ENCODE data around the gene ADAMTS4.
A peak's percentile ranks its signal among the peaks of the same experiment; 100 is the strongest.

The ADAMTS4 gene

DNA sequence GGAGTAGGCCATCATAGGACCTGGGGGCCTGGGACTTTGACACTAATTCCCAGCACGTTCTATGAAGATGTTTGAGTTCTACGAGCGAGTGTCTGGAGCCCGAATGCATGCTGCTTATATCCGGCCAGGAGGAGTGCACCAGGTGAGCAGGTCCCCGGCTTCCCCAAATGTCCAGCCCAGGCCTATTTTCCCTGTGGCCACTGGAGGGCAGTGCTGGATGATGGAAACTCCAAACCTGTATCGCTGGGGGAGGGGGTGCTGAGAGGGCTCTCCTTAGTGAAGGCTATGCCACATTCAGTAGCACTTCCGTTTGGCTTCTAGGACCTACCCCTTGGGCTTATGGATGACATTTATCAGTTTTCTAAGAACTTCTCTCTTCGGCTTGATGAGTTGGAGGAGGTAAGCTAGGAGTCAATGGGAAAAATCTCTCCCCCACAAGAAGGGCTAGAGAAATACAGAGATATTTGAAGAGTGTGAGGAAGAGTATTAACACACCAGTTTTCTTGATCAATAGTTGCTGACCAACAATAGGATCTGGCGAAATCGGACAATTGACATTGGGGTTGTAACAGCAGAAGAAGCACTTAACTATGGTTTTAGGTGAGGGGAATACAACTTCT lies 11.0 kb upstream of the ADAMTS4 start:
- no peaks in the 10 kb centered on the region for H4K20me1 ChIP-seq (ENCODE audit: insufficient read depth, low read length)
- H3K79me2 ChIP-seq (ENCODE audit: insufficient read depth, low read length), result peaks cover 10% of the 10 kb centered on the region
- H3K9ac ChIP-seq (ENCODE audit: low read depth, low read length), result no peak overlapping the region
- no peak overlapping the region for H3K4me3 ChIP-seq (ENCODE audit: low read depth in 1 of 2, low read length in 2 of 2)
- ATAC-seq (ENCODE audit: insufficient read depth, low read depth) (peak; percentile 89), DNase-seq (peak; percentile 73)
- no peaks in the 10 kb centered on the region for H3K9me3 ChIP-seq (ENCODE audit: insufficient read depth, low read length, severe bottlenecking)
- H2AFZ ChIP-seq (ENCODE audit: low read depth, low read length), result no peak overlapping the region
- no peak for TF ChIP-seq EZH2 (IDR thresholded peaks at IDR 0.05; ENCODE audit: borderline replicate concordance, low read depth, low read length, severe bottlenecking)
- TF ChIP-seq, protein P1, sequence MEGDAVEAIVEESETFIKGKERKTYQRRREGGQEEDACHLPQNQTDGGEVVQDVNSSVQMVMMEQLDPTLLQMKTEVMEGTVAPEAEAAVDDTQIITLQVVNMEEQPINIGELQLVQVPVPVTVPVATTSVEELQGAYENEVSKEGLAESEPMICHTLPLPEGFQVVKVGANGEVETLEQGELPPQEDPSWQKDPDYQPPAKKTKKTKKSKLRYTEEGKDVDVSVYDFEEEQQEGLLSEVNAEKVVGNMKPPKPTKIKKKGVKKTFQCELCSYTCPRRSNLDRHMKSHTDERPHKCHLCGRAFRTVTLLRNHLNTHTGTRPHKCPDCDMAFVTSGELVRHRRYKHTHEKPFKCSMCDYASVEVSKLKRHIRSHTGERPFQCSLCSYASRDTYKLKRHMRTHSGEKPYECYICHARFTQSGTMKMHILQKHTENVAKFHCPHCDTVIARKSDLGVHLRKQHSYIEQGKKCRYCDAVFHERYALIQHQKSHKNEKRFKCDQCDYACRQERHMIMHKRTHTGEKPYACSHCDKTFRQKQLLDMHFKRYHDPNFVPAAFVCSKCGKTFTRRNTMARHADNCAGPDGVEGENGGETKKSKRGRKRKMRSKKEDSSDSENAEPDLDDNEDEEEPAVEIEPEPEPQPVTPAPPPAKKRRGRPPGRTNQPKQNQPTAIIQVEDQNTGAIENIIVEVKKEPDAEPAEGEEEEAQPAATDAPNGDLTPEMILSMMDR (IDR thresholded peaks at IDR 0.05; ENCODE audit: borderline replicate concordance, extremely low read depth, low read length, poor library complexity, severe bottlenecking), result peak; percentile 91
- peaks cover 92% of the 10 kb centered on the region for H3K36me3 ChIP-seq (ENCODE audit: insufficient read depth, low read length)
- H3K4me2 ChIP-seq (ENCODE audit: insufficient read depth, low read length), result no peak overlapping the region
- no peaks in the 10 kb centered on the region for H3K4me1 ChIP-seq (ENCODE audit: insufficient read depth, low read length)
- no peak overlapping the region for H3K27ac ChIP-seq (ENCODE audit: low read length)
- H3K27me3 ChIP-seq (ENCODE audit: insufficient read depth, low read length, poor library complexity), result no peaks in the 10 kb centered on the region

DNA sequence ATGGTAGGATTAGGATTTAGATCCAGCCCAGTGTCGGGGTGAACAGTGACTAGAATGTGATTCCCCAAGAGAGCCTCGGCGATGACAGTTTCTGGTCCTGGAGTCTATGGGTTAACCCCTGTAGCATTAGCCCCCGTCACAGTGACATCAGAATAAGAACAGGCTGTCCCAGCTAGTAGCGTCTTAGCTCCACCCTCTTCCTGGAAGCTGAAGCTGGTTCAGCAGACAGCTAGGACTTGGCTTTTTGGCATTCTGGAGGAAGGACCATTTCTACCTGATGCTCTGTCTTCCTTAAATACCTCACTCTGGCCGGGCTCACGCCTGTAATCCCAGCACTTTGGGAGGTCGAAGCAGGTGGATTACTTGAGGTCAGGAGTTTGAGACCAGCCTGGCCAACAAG lies 8.3 kb upstream of the ADAMTS4 start:
- ATAC-seq (ENCODE audit: insufficient read depth, low read depth), result no peak
- TF ChIP-seq, protein P1 (IDR thresholded peaks at IDR 0.05; ENCODE audit: borderline replicate concordance, extremely low read depth, low read length, poor library complexity, severe bottlenecking), result no peak
- no peak for TF ChIP-seq EZH2 (IDR thresholded peaks at IDR 0.05; ENCODE audit: borderline replicate concordance, low read depth, low read length, severe bottlenecking)
- Histone ChIP-seq H3K36me3 (ENCODE audit: insufficient read depth, low read length) (peaks cover 82% of the 10 kb centered on the region), H3K4me3 (ENCODE audit: low read depth in 1 of 2, low read length in 2 of 2) (no peak overlapping the region), H3K27ac (ENCODE audit: low read length) (no peak overlapping the region), H4K20me1 (ENCODE audit: insufficient read depth, low read length) (no peaks in the 10 kb centered on the region), H3K79me2 (ENCODE audit: insufficient read depth, low read length) (peaks cover 35% of the 10 kb centered on the region), H3K9me3 (ENCODE audit: insufficient read depth, low read length, severe bottlenecking) (no peaks in the 10 kb centered on the region), H3K9ac (ENCODE audit: low read depth, low read length) (no peak overlapping the region), H3K27me3 (ENCODE audit: insufficient read depth, low read length, poor library complexity) (no peaks in the 10 kb centered on the region), H3K4me2 (ENCODE audit: insufficient read depth, low read length) (no peak overlapping the region), H3K4me1 (ENCODE audit: insufficient read depth, low read length) (peaks cover 18% of the 10 kb centered on the region), H2AFZ (ENCODE audit: low read depth, low read length) (no peak overlapping the region)
- DNase-seq, result no peak

GRCh38 chr1:161206411-161207140 lies 7.7 kb upstream of the ADAMTS4 start:
- DNase-seq (no peak), ATAC-seq (ENCODE audit: insufficient read depth, low read depth) (no peak)
- Histone ChIP-seq H3K9me3 (ENCODE audit: insufficient read depth, low read length, severe bottlenecking) (no peaks in the 10 kb centered on the region), H3K9ac (ENCODE audit: low read depth, low read length) (no peak overlapping the region), H3K4me1 (ENCODE audit: insufficient read depth, low read length) (peaks cover 22% of the 10 kb centered on the region), H3K27me3 (ENCODE audit: insufficient read depth, low read length, poor library complexity) (no peaks in the 10 kb centered on the region), H3K4me2 (ENCODE audit: insufficient read depth, low read length) (no peak overlapping the region), H3K36me3 (ENCODE audit: insufficient read depth, low read length) (peaks cover 76% of the 10 kb centered on the region), H4K20me1 (ENCODE audit: insufficient read depth, low read length) (no peaks in the 10 kb centered on the region), H3K4me3 (ENCODE audit: low read depth in 1 of 2, low read length in 2 of 2) (no peak overlapping the region), H3K27ac (ENCODE audit: low read length) (no peak overlapping the region), H2AFZ (ENCODE audit: low read depth, low read length) (no peak overlapping the region), H3K79me2 (ENCODE audit: insufficient read depth, low read length) (peaks cover 35% of the 10 kb centered on the region)
- TF ChIP-seq, protein P1 (IDR thresholded peaks at IDR 0.05; ENCODE audit: borderline replicate concordance, extremely low read depth, low read length, poor library complexity, severe bottlenecking), result no peak
- no peak for TF ChIP-seq EZH2 (IDR thresholded peaks at IDR 0.05; ENCODE audit: borderline replicate concordance, low read depth, low read length, severe bottlenecking)
